Endodermal cell (in vitro differentiated cells): ENCODE results near the gene CPSF7. TPM values are rescaled to one million over a fixed set of nuclear protein-coding genes. Genes with fewer than 3 reads are reported as not detected.

ENCODE experiments used
- DNase-seq: peaks from one replicate; pipeline ENCODE4 v3.0.0-alpha.2; 2017
- H3K27ac ChIP-seq: 2 replicates; pipeline ENCODE4 v1.5.1; 2013; ENCODE audit warnings: mild to moderate bottlenecking, low read depth, low read length, moderate library complexity
- H3K27me3 ChIP-seq: 2 replicates; pipeline ENCODE4 v1.6.1; 2013; ENCODE audit warnings: mild to moderate bottlenecking, low read length, moderate library complexity; ENCODE audit not compliant: insufficient read depth, control insufficient read depth, poor library complexity, severe bottlenecking
- H3K36me3 ChIP-seq: 2 replicates; pipeline ENCODE4 v1.7.0; 2013; ENCODE audit warnings: mild to moderate bottlenecking, low read length, moderate library complexity; ENCODE audit not compliant: control insufficient read depth, insufficient read depth
- H3K4me1 ChIP-seq: one replicate; pipeline ENCODE4 v1.7.0; 2013; ENCODE audit warnings: low read length; ENCODE audit not compliant: control insufficient read depth, insufficient read depth
- H3K4me3 ChIP-seq: 2 replicates; pipeline ENCODE4 v1.5.1; 2013; ENCODE audit warnings: mild to moderate bottlenecking, low read length, moderate library complexity
- H3K9ac ChIP-seq: 2 replicates; pipeline ENCODE4 v1.6.1; 2013; ENCODE audit warnings: mild to moderate bottlenecking, low read length, moderate library complexity; ENCODE audit not compliant: poor library complexity, severe bottlenecking; ENCODE audit errors: extremely low read depth
- H3K9me3 ChIP-seq: 2 replicates; pipeline ENCODE4 v1.6.1; 2013; ENCODE audit warnings: mild to moderate bottlenecking, low read length, moderate library complexity; ENCODE audit not compliant: control insufficient read depth
- H3K27ac Mint-ChIP-seq: 2 replicates; pipeline ENCODE4 v1.8.0; 2020; ENCODE audit warnings: mixed read lengths
- H3K27me3 Mint-ChIP-seq: 2 replicates; pipeline ENCODE4 v1.8.0; 2021; ENCODE audit warnings: mild to moderate bottlenecking, mixed read lengths; ENCODE audit not compliant: insufficient read depth
- H3K36me3 Mint-ChIP-seq: 2 replicates; pipeline ENCODE4 v1.8.0; 2020; ENCODE audit warnings: low read depth, mixed read lengths
- H3K4me1 Mint-ChIP-seq: 2 replicates; pipeline ENCODE4 v1.8.0; 2020; ENCODE audit warnings: mixed read lengths
- H3K4me3 Mint-ChIP-seq: 2 replicates; pipeline ENCODE4 v1.8.0; 2020; ENCODE audit warnings: mild to moderate bottlenecking, moderate library complexity, mixed read lengths
- H3K9me3 Mint-ChIP-seq: 2 replicates; pipeline ENCODE4 v1.8.0; 2020; ENCODE audit warnings: mild to moderate bottlenecking, mixed read lengths
- WGBS, 2 experiments: methylation state at CpG; one replicate each; pipeline versions ENCODE4 v1.1.5 to v1.1.7; 2013; ENCODE audit warnings: missing lambda C conversion rate in 2 of 2, mixed read lengths in 1 of 2; ENCODE audit not compliant: insufficient coverage in 1 of 2, insufficient read length in 1 of 2; 5-methylcytosine and 5-hydroxymethylcytosine counted together
- total RNA-seq, 2 donors: library from RNA; stranded (reverse); fragmentation: NEBNext Ultra II Directional in 1 of 2; extraction: Animal tissue kit (Norgen Biotek cat#: 25700) in 1 of 2; gene quantifications; 2 replicates in 1 of 2; 3 replicates in 1 of 2; pipeline ENCODE4 v1.2.1, GENCODE V29; 2021
- TF ChIP-seq, protein P1 (sequence below): fragments of 200-600 bp; sonication (generic); conservative IDR thresholded peaks from 2 replicates; pipeline ENCODE4 v1.5.0; 2021; ENCODE audit warnings: antibody characterized with exemption, mild to moderate bottlenecking

The CPSF7 gene
- total RNA-seq, 2 donors from 2014 or later: 108 to 117 TPM

DNA sequence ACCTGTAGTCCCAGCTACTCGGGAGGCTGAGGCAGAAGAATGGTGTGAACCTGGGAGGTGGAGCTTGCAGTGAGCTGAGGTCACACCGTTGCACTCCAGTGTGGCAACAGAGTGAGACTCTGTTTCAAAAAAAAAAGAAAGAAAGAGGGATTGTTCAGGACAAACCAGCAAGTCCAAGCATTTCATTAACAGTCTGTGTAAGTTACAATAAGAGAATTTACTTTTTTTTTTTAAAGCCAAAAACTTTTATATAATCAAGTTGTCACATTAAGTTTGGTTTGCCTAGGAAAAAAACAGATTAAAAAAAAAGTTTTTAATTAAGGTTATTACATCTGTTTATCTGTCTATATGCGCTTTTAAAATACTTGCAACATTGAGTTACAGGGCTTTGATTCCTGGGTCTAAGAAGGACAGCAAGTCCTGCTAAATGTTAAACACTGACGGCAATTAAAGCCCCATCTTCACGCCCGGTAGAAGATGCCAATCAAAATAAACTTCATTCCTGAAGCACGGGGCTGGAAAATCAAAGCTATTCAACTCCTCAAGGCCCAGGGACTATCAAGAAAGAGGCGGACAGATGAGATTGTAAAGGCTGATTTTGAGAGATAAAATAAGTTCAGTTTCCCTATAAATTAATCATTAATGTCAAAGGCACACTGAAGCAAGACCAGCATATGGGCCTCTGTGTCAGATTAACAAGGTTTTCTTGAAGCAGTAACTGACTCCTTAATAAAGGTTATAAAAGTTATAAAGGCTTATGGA is 56.9 kb downstream of the CPSF7 start:
- Mint-ChIP-seq H3K27ac (no peak overlapping the region), H3K4me3 (no peak overlapping the region), H3K9me3 (peaks cover 48% of the 10 kb centered on the region), H3K27me3 (no peaks in the 10 kb centered on the region), H3K4me1 (no peaks in the 10 kb centered on the region), H3K36me3 (peaks cover 79% of the 10 kb centered on the region)
- no peaks in the 10 kb centered on the region for H3K4me1 ChIP-seq
- H3K4me3 ChIP-seq: peak overlapping the region; percentile 65
- 96 to 97% methylated on average over 7 to 8 of the region's 8 CpGs for WGBS, 2 experiments
- H3K36me3 ChIP-seq: peaks cover 70% of the 10 kb centered on the region
- TF ChIP-seq, protein P1, sequence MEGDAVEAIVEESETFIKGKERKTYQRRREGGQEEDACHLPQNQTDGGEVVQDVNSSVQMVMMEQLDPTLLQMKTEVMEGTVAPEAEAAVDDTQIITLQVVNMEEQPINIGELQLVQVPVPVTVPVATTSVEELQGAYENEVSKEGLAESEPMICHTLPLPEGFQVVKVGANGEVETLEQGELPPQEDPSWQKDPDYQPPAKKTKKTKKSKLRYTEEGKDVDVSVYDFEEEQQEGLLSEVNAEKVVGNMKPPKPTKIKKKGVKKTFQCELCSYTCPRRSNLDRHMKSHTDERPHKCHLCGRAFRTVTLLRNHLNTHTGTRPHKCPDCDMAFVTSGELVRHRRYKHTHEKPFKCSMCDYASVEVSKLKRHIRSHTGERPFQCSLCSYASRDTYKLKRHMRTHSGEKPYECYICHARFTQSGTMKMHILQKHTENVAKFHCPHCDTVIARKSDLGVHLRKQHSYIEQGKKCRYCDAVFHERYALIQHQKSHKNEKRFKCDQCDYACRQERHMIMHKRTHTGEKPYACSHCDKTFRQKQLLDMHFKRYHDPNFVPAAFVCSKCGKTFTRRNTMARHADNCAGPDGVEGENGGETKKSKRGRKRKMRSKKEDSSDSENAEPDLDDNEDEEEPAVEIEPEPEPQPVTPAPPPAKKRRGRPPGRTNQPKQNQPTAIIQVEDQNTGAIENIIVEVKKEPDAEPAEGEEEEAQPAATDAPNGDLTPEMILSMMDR: no peak
- H3K9me3 ChIP-seq: peaks cover 58% of the 10 kb centered on the region
- no peak for DNase-seq
- H3K9ac ChIP-seq: no peak overlapping the region
- H3K27me3 ChIP-seq: no peaks in the 10 kb centered on the region
- H3K27ac ChIP-seq: no peak overlapping the region

DNA sequence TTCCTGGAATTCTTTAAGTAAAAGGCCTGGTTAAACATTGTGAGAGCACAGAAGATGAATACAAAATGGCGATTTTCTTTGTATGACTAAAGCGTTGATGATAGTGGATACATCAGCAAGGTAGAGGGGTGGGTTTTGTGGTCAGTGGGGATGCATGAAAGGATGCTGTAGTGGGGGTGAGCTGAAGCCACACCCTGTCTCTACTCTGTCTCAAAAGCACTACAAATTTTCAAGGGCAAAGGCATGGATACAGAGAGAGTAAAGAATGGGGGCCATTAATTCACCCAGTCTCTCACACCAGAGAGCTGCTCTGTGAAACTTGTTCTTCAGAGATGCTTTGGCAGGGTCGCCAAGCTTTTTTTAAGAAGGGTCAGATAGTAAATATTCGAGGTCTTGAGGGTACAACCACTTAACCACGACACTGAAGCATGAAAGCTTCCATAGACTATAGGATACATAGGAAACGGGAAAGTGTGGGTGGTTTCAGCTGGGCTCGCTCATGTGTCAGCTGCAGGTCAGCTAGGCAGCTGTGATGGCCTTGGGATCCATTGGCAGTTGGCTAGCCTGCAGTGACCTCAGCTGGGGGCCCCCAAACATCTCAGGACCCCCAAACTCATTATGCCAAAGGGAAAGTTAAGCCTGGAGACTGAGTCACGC is 59.3 kb downstream of the CPSF7 start:
- Mint-ChIP-seq H3K27me3 (no peaks in the 10 kb centered on the region), H3K9me3 (peaks cover 44% of the 10 kb centered on the region), H3K4me1 (no peaks in the 10 kb centered on the region), H3K27ac (no peak overlapping the region), H3K36me3 (peaks cover 82% of the 10 kb centered on the region), H3K4me3 (no peak overlapping the region)
- DNase-seq: no peak
- WGBS, 2 experiments: 96 to 98% methylated on average over 4 to 7 of the region's 8 CpGs
- no peak overlapping the region for H3K27ac ChIP-seq
- H3K27me3 ChIP-seq: no peaks in the 10 kb centered on the region
- peaks cover 43% of the 10 kb centered on the region for H3K9me3 ChIP-seq
- no peak overlapping the region for H3K4me3 ChIP-seq
- H3K4me1 ChIP-seq: no peaks in the 10 kb centered on the region
- peaks cover 79% of the 10 kb centered on the region for H3K36me3 ChIP-seq
- TF ChIP-seq, protein P1: no peak
- H3K9ac ChIP-seq: no peak overlapping the region

DNA sequence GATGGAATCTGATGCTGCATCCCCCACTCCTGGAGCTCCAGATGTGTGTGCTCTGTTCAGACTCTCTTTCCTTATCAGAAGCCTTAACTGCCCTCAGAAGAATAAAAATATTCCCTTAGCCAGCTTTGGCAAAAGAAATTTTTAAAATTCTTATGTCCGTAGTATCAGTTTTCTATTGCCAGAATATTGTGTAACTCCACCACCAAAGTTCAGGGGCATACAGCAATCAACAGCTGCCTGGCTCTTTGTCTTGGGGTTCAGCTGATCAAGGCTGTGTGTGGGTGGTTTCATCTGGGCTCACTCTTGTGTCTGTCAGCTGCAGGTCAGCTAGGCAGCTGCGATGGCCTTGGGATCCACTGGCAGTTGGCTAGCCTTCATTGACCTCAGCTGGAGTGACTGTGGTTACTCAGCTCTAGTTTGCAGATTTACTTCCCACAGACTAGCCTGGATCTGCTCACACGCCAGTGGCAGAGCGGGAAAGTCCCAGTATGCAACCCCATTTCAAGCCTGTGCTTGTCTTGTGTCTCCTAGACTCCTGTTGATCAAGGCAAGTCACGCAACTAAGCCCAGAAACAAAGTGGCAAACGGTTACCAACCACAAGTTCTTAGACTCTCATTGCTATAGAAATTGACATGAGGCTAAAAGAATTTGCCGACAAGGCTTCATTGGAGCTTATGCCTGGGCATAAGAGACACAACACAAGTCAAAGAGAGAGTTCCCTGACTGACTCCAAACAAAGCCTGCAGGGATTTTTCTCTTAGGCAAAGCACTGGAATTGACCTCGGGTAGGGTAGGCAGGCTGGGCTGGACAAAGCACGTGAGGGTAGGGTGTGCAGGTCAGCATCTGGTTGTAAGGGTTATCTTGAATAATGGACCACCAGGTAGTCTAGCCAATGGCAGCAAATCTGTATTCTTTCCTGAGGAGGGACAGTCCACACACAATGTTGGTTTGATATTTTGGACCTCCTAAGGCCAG is 60.1 kb downstream of the CPSF7 start:
- Mint-ChIP-seq H3K27ac (no peak overlapping the region), H3K9me3 (peaks cover 38% of the 10 kb centered on the region), H3K36me3 (peaks cover 80% of the 10 kb centered on the region), H3K4me1 (no peaks in the 10 kb centered on the region), H3K4me3 (no peak overlapping the region), H3K27me3 (no peaks in the 10 kb centered on the region)
- DNase-seq: no peak
- peaks cover 77% of the 10 kb centered on the region for H3K36me3 ChIP-seq
- H3K9ac ChIP-seq: no peak overlapping the region
- no peak overlapping the region for H3K4me3 ChIP-seq
- TF ChIP-seq, protein P1: no peak
- H3K27ac ChIP-seq: peak overlapping the region; percentile 17
- H3K27me3 ChIP-seq: no peaks in the 10 kb centered on the region
- 97 to 100% methylated on average over 7 to 9 of the region's 9 CpGs for WGBS, 2 experiments
- H3K4me1 ChIP-seq: no peaks in the 10 kb centered on the region
- peaks cover 35% of the 10 kb centered on the region for H3K9me3 ChIP-seq
